MCF 10A (cell line): ENCODE measurements around the gene LAMA3. TPM values are rescaled to one million over a fixed set of nuclear protein-coding genes. Genes with fewer than 3 reads are reported as not detected.

Experiments
- BruUV-seq: library from RNA; stranded (reverse); fragments of 400-500 nt; replicated peaks from 2 replicates; lab custom pipeline; 2021; lab: Mats Ljungman, UMichigan
- CTCF ChIA-PET: fragments of 300-600 bp; sonication (Branson Sonifier 250); formaldehyde crosslinking; extraction: SDS; loops from one replicate; lab custom pipeline; 2021; ENCODE audit warnings: antibody characterized with exemption, inconsistent platforms; lab: Yijun Ruan, JAX
- POLR2A ChIA-PET: fragments of 300-600, 350-650 bp; sonication (Branson Sonifier 250); formaldehyde crosslinking; extraction: SDS; loops from one replicate; lab custom pipeline; 2020; ENCODE audit warnings: antibody characterized with exemption, inconsistent platforms; lab: Yijun Ruan, JAX
- DNase-seq: peaks from one replicate; pipeline ENCODE4 v3.0.0-alpha.2; 2018; ENCODE audit not compliant: unreplicated experiment
- H3K27ac Mint-ChIP-seq: one replicate; pipeline ENCODE4 v1.8.0; 2022; ENCODE audit warnings: mild to moderate bottlenecking, low read depth, mixed read lengths; ENCODE audit not compliant: unreplicated experiment
- H3K27me3 Mint-ChIP-seq: one replicate; pipeline ENCODE4 v1.8.0; 2022; ENCODE audit warnings: mixed read lengths; ENCODE audit not compliant: insufficient read depth, unreplicated experiment
- H3K36me3 Mint-ChIP-seq: one replicate; pipeline ENCODE4 v1.8.0; 2022; ENCODE audit warnings: mild to moderate bottlenecking, moderate library complexity, mixed read lengths; ENCODE audit not compliant: insufficient read depth, unreplicated experiment
- H3K4me1 Mint-ChIP-seq: one replicate; pipeline ENCODE4 v1.8.0; 2022; ENCODE audit warnings: mixed read lengths; ENCODE audit not compliant: insufficient read depth, unreplicated experiment
- H3K4me3 Mint-ChIP-seq: one replicate; pipeline ENCODE4 v1.8.0; 2022; ENCODE audit warnings: mild to moderate bottlenecking, moderate library complexity, mixed read lengths; ENCODE audit not compliant: unreplicated experiment
- H3K9me3 Mint-ChIP-seq: one replicate; pipeline ENCODE4 v1.8.0; 2022; ENCODE audit warnings: mixed read lengths; ENCODE audit not compliant: unreplicated experiment
- CTCF ChIP-seq: fragments of 200-600 bp; IDR thresholded peaks from one replicate; pipeline ENCODE4 v1.8.0; 2022; ENCODE audit warnings: antibody characterized with exemption, mild to moderate bottlenecking; ENCODE audit not compliant: unreplicated experiment
- intact Hi-C: fragments of 100-400 bp; cut with micrococcal nuclease; formaldehyde crosslinking; loops from 2 replicates; pipeline ENCODE4 v1.14.1; 2022
- total RNA-seq: library from RNA; stranded (reverse); gene quantifications from 2 replicates; pipeline ENCODE4 v1.2.3, GENCODE V29; 2022

The LAMA3 gene
- total RNA-seq, 1 experiment from 2014 or later = 371 TPM

GRCh38 chr18:23667114-23667513, 22.1 kb upstream of the LAMA3 start:
- intact Hi-C loops = no loop called here
- ChIA-PET CTCF (interaction anchor here (0.8 to 1.6 kb wide), 3 partner anchors 16 to 41 kb away, joined by 3 to 5 read pairs (median 5); no protein-coding TSS in a partner anchor), POLR2A (no interaction called here)
- DNase-seq = no peak
- Mint-ChIP-seq H3K27me3 (no peaks in the 10 kb centered on the region), H3K4me1 (peaks cover 17% of the 10 kb centered on the region), H3K27ac (no peak overlapping the region), H3K9me3 (no peaks in the 10 kb centered on the region), H3K4me3 (no peak overlapping the region), H3K36me3 (no peaks in the 10 kb centered on the region)
- no peak for TF ChIP-seq CTCF
- no TSS peak for BruUV-seq

GRCh38 chr18:23668731-23669130, 20.5 kb upstream of the LAMA3 start:
- Mint-ChIP-seq H3K9me3 (no peaks in the 10 kb centered on the region), H3K27me3 (no peaks in the 10 kb centered on the region), H3K4me1 (peaks cover 10% of the 10 kb centered on the region), H3K27ac (no peak overlapping the region), H3K36me3 (no peaks in the 10 kb centered on the region), H3K4me3 (no peak overlapping the region)
- intact Hi-C loops = no loop called here
- no TSS peak for BruUV-seq
- no peak for DNase-seq
- no peak for TF ChIP-seq CTCF
- ChIA-PET CTCF (interaction anchor here (1.5 kb wide), 1 partner anchor 33 kb away, joined by 5 read pairs; no protein-coding TSS in a partner anchor), POLR2A (no interaction called here)

GRCh38 chr18:23669202-23669766, 20.0 kb upstream of the LAMA3 start:
- intact Hi-C loops = no loop called here
- ChIA-PET POLR2A (no interaction called here), CTCF (no interaction called here)
- H3K4me3 Mint-ChIP-seq = no peak overlapping the region
- H3K36me3 Mint-ChIP-seq = no peaks in the 10 kb centered on the region
- DNase-seq = no peak
- H3K4me1 Mint-ChIP-seq = peaks cover 10% of the 10 kb centered on the region
- H3K9me3 Mint-ChIP-seq = no peaks in the 10 kb centered on the region
- TF ChIP-seq CTCF = no peak
- H3K27me3 Mint-ChIP-seq = no peaks in the 10 kb centered on the region
- no TSS peak for BruUV-seq
- H3K27ac Mint-ChIP-seq = no peak overlapping the region

- no peak overlapping the region for H3K4me3 Mint-ChIP-seq
- no peak for TF ChIP-seq CTCF
- H3K27ac Mint-ChIP-seq = no peak overlapping the region
- H3K4me1 Mint-ChIP-seq = peaks cover 10% of the 10 kb centered on the region
- no peaks in the 10 kb centered on the region for H3K9me3 Mint-ChIP-seq
- POLR2A ChIA-PET = no interaction called here
- DNase-seq = no peak
- H3K27me3 Mint-ChIP-seq = no peaks in the 10 kb centered on the region
- CTCF ChIA-PET = interaction anchor here (0.6 to 2.9 kb wide), 3 partner anchors 33 to 409 kb away, joined by 3 to 11 read pairs (median 3); no protein-coding TSS in a partner anchor
- H3K36me3 Mint-ChIP-seq = no peaks in the 10 kb centered on the region
- BruUV-seq = no TSS peak
- intact Hi-C loops = no loop called here
Measured at GRCh38 chr18:23669804-23670405, 19.3 kb upstream of the LAMA3 start.
